ENCODE results near the gene TRAPPC3L.

Gene TRAPPC3L

GRCh38 chr6:116475141-116475540 is 70.3 kb downstream of the TRAPPC3L start:
- CTCF ChIA-PET, result interaction anchor here (1.5 kb wide), 1 partner anchor 36 kb away, joined by 5 read pairs; the partner anchor contains the start of gene CALHM5
- POLR2A ChIA-PET, result no interaction called here
- no peak for DNase-seq (ENCODE audit: low read depth, low spot score)
- no peak overlapping the region for H3K4me3 ChIP-seq (ENCODE audit: low read depth, low read length)
- no peak for TF ChIP-seq CTCF (IDR thresholded peaks at IDR 0.05; ENCODE audit: insufficient read depth, low read length, missing control alignments)

- ChIA-PET CTCF (interaction anchor here (1.0 kb wide), 1 partner anchor 204 kb away, joined by 4 read pairs; no protein-coding TSS in a partner anchor), POLR2A (no interaction called here)
- no peak for TF ChIP-seq CTCF (IDR thresholded peaks at IDR 0.05; ENCODE audit: insufficient read depth, low read length, missing control alignments)
- no peak overlapping the region for H3K4me3 ChIP-seq (ENCODE audit: low read depth, low read length)
- DNase-seq (ENCODE audit: low read depth, low spot score), result peak; percentile 28
These were observed 72.8 kb downstream of the TRAPPC3L start for GRCh38 chr6:116472706-116473105.

- H3K4me3 ChIP-seq (ENCODE audit: low read depth, low read length), result no peak overlapping the region
- CTCF ChIA-PET, result no interaction called here
- TF ChIP-seq CTCF (IDR thresholded peaks at IDR 0.05; ENCODE audit: insufficient read depth, low read length, missing control alignments), result no peak
- POLR2A ChIA-PET, result no interaction called here
- no peak for DNase-seq (ENCODE audit: low read depth, low spot score)
These were observed 74.0 kb downstream of the TRAPPC3L start for GRCh38 chr6:116471531-116471930.

GRCh38 chr6:116468293-116468692 is 77.2 kb downstream of the TRAPPC3L start:
- TF ChIP-seq CTCF (IDR thresholded peaks at IDR 0.05; ENCODE audit: insufficient read depth, low read length, missing control alignments), result no peak
- no peak overlapping the region for H3K4me3 ChIP-seq (ENCODE audit: low read depth, low read length)
- no peak for DNase-seq (ENCODE audit: low read depth, low spot score)
- ChIA-PET CTCF (interaction anchor here (1.2 kb wide), 1 partner anchor 24 kb away, joined by 3 read pairs; no protein-coding TSS in a partner anchor), POLR2A (no interaction called here)

- ChIA-PET CTCF (interaction anchor here (0.7 kb wide), 1 partner anchor 180 kb away, joined by 4 read pairs; no protein-coding TSS in a partner anchor), POLR2A (no interaction called here)
- H3K4me3 ChIP-seq (ENCODE audit: low read depth, low read length), result no peak overlapping the region
- no peak for DNase-seq (ENCODE audit: low read depth, low spot score)
- TF ChIP-seq CTCF (IDR thresholded peaks at IDR 0.05; ENCODE audit: insufficient read depth, low read length, missing control alignments), result no peak
These were observed 78.0 kb downstream of the TRAPPC3L start for GRCh38 chr6:116467514-116467913.

- no peak for TF ChIP-seq CTCF (IDR thresholded peaks at IDR 0.05; ENCODE audit: insufficient read depth, low read length, missing control alignments)
- DNase-seq (ENCODE audit: low read depth, low spot score), result no peak
- POLR2A ChIA-PET, result no interaction called here
- CTCF ChIA-PET, result interaction anchor here (0.7 kb wide), 1 partner anchor 179 kb away, joined by 4 read pairs; no protein-coding TSS in a partner anchor
- no peak overlapping the region for H3K4me3 ChIP-seq (ENCODE audit: low read depth, low read length)
These were observed 78.4 kb downstream of the TRAPPC3L start for GRCh38 chr6:116467096-116467495.

All from AG04449 (cell line).